Stimulated activated CD8-positive, alpha-beta memory T cell treated with anti-CD3 and anti-CD28 coated beads, Interleukin-12 subunit alpha, Interleukin-12 subunit beta, amount 100 ng/mL, for 4 hours (primary cell): ENCODE results near the gene MED26.

Source experiments
- DNase-seq: peaks from one replicate; pipeline ENCODE4 v3.0.0-alpha.2; 2020; ENCODE audit warnings: low read depth

MED26 gene

DNA sequence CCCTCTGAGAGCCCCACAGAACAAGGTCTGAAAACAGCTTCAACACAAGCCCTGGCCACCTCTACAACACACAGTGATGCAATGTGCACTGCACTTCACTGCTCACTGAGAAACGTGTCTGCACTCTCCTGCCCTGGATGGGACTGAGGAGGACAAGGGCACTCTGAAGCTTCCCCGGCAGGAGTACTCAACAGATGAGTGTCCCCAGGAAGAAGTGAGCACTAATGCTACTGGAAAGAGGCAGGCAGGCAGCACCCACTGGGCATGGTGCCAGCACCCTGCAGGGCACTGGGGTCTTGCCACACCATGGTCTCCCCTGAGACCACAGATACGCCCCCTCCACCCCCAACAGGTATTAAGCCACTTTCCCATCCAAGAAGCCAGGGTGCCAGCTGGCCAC is 38.1 kb downstream of the MED26 start:
- no peak for DNase-seq

DNA sequence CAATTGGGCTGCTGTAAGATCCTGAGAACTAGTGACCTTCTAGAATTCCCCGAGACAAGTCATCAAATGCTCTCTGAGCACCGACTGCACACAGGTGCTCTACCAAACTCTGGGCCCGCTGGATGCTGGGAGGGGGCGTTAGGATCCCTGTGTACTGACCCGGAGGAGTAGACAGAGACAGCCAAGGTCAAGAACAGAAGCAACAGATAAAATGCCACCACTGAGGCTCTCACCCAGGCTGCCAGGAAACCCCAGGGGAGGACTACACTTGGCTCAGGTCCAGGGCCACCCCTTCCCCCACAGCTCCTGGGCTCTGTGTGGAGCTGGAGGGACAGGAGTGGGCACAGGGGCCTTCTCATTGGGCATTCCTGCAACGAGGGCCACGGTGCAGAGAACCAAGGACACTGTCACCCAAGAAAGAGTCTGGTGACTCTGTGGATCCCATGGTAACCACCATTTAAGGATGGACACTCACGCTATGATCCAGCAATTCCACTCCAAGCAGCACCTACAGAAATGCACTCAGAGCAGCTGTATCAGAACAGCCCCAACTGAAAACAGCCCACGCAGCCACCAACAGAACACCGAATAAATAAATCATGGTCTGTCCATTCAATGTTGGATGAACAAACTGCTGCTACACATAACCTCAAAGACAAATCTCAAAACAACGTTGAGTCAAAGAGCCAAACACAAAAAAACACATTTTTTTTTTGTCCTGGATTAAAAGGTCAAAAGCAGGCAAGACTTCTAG is 39.0 kb downstream of the MED26 start:
- DNase-seq = no peak

DNA sequence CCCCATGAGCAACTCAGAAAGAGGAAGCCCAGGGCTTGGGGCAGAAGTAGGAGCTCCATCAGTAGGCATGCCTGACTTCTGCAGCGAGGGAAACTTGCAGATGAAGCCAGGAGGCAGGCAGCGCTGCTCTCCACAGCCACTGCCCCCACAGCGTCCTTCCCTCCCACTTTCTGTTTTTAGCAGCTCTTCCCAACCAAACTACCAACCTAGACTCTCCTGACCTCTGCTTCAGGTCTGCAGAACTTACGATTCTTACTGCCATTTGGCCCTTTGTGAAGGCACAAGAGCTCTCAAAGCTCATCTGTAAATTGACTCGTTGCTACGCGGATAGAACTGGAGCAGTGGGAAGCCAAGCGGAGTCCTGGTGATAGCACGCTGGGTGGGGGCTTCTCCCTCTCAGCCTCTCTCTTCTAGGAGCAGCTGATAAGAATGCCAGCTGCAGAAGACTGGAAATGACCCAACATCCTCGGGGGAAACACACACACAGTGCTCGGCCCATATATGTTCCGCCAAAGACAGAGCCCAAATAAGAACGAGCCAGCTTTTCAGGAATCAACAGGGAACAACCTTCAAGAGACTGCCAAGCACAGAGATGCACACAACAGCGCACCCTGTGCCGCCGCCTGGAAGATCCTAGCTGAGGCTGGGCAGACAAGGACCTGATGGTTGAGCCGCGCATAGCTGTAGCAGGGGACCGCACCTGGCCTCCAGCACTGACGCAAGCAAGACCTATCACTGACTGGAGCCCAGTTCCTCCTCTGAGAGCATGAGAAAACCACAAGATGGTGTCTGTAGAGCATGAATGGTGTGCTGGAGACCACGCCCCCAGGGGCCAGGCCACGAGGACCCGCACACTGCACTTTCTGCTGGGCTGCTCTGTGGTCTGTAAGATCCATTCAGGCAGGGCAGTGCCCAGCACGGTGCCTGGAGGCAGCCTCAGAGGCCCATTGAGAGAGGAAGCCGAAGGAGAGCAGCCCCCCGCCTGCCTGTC is 39.9 kb downstream of the MED26 start:
- no peak for DNase-seq

DNA sequence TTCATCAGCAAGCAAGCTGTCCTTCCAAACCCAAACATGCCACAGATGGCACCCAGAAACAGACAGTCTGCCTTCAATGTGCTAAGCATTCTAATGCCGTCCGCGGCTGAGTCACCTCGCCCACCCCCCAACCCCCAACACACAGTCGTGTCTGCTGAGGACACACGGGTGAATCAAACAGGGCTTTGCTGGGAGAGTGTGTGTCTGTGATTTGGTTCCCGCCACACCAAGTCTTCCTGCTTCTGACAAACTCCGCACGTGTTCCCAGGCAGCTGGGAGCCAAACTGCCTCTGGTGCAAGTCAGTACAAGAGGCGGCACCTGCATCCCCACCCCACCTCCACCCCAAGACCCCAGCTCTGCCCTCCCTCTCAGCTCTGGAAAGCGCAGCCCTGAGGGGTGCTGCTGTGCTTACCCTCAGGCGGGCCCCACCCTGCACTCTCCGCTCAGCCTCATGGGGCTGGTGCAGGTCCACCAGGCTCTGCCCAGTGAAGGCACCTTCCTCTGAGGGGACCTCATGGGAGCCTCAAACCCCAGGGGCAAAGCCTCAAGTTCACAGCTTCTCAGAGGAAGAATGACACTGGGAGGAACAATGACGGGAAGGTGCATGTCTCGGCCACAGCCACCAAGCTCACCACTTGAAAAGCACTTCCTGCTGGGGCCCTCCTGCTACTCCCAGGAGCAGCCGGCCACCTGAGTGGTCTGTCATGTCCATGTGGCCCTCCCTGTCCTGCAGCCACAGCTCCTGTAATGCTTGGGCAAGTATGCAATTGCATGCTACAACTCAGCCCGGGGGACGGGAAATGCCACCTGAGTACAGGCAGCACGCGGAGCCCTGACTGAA is 40.8 kb downstream of the MED26 start:
- DNase-seq = peak; percentile 48

DNA sequence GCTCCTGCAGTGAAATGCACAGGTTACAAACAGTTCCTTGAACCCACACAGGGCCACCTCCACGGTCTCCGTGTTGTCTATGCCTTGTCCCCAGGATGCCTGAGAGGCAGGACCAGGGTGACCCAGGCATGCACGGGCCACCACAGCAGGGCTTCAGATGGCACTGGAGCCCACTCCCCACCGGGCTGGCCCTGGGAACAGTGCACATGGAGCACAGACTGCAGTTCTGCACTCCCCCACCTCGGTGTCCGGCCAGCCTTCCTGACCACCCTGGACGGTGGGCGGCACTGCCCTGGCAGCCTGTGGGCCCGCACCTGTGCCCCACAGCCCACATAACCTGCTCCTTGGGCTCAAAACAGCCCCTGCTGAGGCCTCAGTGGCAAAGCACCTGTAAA is 41.5 kb downstream of the MED26 start:
- DNase-seq = no peak

DNA sequence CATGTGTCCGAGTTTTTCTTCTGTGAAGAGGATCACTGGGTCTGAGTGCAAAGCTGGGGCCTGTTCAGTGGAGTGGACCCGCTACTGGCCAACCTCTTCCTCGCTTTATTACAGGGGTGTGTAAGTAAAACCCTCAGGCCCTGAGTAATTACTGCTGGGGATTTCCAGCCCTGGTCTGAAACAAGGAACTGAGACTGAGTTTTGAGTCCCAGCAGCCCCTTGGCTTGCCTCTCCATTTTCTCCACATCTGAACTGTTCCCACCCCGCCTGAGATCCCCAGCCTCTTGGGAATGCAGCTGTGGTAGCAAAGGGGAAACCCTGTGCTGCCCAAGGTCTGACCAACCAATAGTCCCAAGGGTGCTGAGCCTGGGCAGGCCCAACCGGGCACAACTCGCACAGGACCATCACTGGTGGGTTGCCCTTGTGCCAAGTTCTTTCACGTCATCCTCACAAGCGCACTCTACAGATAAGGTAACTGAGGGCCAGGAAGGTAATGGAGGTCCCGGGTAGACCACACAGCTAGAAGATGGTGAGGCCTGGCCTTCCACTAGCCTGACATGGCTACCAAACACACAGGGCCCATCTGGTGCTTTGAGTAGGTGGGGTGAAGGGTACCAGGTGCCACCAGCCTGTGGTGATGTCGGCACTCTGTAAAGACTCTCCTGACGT is 42.1 kb downstream of the MED26 start:
- DNase-seq = no peak

DNA sequence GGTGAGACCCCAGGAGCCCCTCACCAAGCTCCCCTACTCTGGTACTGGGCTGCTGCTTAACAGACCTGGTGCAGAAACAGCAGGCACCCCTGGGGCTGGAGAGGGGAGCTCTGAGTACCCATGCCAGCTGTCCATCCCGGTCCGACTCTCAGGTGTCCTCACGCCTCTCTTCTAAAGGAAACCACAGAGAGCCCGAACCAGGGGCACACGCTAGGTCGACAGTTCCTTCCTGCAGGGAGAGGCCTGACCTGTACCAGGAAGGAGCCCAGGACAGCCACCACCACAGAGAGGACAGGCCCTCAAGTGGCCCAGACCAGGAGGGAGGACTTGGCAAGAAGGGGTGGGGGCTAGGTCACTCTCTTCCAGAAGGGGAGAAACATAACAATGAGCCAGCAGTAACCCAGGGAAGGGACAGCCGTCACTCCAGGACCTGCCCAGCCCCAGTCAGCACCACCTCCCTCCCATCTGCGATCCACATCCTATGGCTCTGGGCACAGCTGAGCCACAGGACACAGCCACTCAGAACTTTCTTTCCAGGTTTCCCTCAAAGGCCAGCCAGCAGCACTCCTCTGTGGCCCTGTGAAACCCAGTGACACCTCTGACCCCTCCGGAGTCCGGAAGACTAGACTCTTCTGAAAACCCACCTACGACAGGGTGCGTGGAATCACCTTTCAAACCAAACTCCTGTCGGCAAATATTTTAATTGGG is 42.8 kb downstream of the MED26 start:
- DNase-seq = no peak

DNA sequence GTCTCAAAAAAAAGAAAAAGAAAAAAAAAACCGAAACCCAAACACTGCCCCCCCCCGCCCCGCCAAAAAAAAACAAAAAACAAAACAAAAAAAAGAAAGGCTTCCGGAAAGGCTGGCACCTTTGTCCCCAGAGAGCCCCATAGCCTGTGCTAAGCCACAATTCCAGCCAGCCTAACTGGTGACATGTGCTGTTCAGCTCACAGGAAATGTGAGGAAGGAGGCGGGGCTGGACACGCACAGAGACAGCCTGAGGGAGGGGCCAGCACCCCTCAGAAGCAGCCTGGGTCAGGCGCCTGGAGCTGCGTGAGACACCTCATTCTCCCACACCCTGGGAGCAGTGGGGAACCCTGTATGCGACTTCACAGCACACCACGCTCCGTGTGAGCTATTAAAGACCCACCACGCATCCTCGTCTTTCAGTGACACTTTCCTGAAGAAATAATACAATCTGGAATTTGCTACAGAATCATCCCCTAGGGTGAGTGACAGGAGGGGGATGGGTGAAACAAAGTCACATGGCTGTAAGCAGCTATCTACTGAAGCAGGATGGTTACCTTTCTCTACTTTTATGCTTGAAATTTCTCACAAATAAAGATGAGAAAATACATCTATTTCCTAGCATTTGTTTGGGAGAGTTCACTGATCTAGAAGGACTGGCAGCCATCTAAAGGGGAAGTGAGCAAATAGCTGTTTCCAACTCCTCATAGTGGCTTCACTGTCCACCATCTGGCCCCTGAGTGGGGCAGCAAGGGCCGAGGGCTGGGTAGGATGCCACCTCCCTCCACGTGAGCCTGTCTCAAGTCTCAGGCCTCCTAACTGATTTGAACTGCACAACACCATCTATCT is 43.5 kb downstream of the MED26 start:
- DNase-seq = peak; percentile 77

DNA sequence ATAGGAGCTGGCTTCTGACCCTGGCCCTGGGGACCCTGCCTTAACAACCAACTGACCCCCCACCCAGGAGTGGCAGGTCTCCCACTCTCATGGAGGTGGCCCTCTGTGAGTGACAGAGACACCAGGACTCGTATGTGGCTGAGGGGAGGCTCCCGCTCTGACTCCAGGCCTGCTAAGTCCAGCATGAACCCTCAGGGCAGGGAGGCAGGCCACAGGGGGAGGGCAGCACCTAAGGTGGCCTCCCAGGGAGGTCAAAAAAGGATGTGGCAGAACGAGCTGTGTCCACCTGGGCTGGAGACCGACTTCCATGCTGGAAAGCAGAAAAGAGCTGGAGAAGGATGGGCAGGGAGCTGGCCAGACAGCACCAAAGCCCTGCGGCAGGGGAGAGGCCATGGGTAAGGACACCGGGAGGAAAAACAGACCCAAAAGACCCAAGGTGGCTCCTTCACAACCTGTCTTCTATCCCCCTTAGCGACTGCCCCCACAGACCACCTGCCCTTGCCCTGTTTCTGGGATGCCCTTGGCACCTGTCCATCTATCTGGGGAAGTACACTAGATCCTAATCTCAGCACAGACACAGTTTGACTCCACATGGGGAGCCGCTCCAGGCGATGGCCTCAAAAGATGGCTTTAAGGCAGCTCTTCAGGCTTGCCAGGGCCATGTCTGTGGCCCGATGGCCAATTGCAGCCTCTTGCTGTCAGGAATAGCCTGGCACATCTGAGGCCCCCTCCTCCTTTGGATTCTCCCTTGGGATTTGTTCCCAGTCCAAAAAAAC is 45.3 kb downstream of the MED26 start:
- DNase-seq = no peak

DNA sequence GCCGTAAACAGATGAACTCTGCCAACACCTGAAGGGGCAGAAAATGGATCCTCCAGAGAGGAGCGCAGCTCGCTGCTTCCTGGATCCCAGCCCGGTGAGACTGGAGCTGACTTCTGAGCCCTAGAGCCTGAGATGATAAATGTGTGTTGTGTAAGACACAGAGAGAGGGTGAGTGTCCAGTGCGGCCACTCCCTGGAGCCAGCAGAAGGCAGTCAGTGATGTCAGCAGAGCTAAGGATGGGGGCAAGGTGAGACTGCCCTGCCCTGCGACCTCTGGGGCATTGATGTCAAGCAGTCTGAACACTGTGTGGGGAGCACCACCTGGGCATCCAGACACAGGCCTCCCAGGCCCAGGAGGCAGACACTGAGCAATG is 46.0 kb downstream of the MED26 start:
- no peak for DNase-seq

DNA sequence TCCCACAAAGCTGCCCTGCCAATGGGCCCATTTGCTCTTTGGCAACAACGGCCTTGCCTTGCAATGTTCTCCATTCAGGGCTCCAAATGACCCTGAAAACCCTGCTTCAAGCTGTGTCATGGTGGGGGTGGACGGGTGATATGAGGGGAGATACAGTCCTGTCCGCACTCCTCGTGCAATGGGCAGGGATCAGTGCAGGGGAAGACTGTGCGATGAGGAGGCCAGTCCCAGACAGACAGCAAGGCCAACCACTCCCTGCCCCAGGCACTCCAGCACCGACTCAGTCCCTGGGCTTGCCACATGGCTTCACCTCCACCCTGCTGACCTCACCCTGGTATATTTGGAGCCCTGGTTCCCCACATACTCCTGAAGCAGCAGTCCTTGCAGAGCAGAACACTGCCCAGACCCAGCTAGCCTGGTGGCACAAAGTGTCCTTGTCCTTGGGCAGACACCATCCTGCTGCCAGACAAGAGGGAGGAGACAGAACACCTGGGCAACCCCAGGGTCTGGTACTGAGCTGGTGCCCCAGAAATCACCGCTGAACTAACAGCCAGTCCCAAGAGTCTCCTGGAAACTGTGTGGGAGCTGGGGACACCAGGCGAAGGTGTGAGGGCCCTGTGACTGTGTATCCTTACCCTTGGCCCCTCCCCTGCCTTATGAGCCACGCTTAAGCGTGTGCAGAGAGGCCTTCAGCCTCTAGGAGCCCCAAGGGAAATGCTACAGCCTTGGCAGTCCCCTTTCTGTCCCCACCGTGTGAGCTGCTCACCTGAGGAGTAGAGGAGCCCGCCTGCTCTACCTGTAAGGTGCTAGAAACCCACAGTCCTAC is 46.6 kb downstream of the MED26 start:
- no peak for DNase-seq

DNA sequence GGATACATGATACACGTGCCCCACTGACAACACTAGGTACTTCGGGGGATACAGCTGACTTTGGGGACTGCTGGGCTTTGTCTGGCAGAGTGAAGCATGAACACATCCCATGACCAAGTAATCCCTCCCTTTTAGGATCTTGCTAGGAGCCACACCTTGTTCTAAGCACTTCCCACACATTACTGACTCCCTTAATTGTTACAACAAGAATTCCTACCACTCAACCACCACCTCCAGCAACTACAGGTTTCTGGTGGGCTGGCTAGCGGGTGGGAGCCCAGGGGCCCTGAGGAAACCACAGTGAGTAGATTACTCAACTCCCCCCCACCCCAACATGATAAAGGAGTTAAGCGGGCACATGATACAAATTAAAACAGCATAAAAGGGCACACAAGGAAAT is 48.6 kb downstream of the MED26 start:
- DNase-seq = no peak

DNA sequence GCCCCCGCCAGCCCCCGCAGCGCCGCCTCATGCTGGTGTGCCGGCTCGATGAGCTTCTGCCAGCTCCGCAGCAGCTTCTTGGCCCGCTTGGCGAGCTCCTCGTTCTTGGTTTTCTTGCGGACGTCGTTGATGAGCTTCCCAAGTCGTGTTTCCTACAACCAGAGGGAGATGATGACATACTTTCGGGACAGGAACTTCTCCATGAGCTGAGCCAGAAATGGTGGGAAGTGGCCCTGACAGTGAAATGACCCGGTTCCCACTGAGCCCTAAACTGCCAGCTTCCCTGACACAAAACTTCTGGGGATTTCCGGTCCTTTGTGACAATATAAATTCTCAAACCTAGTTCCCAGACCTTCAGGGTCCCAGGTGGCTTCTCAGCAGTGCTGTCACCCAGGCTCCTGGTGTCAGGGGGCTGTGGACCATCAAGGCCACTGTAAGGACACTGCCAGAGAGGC is 50.4 kb downstream of the MED26 start:
- no peak for DNase-seq

DNA sequence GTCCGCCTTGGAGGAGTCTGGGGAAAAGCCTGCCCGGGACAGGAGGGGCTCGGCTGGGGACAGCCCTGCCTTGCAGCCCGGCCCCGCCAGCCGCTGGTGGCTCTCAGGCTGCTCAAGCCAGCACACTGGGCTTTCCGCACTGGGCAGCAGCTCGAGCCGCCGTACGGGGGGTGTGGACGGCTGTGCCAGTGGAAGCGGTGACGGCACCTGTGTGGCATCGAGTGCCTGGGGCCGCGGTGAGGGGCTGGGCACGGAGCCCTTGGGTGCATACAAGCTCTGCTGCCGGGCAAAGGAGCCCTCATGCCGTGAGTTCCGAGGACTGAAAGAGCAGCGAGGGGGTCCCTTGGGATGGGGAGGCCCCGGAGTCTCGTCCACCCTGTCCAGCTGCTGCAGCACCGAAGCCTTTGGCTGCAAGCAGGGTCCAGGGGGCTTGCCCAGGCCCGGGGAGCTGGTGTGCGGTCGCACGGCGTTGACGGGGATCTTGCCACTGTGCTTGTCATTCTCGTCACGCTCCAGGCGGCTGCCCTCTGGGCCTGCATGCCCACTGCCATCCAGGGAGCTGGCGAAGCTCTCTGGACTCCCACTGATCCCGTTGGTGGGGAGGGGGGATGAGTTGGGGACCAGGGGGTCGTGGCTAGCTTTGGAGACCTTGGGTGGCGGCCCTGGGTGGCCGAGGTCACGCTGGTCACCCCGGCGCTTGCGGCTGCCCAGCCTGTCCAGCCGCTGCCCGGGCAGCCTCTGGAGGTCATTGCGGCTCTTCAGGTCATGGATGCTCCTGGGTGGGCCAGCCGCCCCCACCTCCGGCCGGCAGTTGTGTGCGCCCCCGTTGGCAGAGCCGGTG is 51.1 kb downstream of the MED26 start:
- DNase-seq = no peak

DNA sequence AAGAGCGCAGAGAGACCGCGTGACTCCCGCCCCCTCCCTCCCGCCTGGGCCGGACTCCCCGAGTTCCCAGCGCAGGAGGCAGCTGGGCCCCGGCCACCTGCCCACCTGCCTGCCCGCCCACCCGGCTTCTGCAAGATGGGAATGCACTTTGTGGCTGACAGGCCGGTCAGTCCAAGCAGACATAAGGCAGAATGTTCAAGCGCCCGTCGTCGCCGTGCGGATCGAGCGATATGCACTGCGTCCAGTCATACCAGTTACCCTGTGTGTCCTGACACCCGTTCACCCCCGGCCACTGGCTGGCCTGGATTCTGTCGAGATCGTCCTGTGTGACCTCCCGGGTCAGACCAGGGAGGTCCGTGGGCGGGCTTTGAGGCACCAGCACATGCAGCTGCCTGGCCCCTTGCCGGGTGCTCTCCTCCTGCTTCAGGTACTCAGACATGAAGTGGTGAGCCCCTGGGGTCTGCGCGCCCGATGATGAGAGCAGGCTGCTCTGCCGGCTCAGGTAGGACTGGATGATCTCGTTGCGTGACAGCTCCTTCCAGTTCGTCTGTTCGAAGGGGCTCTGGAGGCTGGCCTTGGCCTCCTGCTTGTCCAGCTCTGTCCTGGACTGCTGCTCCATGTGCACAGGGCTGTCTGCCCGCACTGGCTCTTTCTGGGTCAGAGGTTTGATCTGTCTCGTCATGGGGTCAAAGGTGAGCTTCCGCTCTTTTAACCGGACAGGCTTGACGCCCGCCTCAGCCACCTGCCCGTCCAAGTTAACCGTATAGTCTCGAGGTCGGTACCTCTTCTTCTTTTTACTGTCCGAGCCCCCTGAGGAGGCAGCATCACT is 51.9 kb downstream of the MED26 start:
- DNase-seq = no peak

DNA sequence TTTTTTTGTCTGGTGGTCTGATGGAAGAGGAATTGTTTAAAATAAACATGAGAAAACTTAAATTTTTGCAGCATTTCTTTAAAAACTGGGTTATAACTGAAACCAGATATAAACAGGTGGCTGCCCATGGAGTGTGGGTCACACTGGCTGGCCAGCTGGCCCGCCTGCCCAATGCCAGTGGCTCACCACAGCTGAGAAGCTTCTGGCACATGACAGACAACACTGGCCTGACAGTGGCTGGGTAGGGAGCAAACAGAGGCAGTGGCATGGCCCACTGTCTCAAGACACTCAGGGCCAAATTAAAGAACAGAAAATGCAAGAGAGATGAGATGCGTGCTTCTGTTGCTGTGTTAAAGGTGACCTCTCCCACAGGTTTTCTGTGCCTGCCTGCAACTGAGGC is 52.7 kb downstream of the MED26 start:
- DNase-seq = no peak

DNA sequence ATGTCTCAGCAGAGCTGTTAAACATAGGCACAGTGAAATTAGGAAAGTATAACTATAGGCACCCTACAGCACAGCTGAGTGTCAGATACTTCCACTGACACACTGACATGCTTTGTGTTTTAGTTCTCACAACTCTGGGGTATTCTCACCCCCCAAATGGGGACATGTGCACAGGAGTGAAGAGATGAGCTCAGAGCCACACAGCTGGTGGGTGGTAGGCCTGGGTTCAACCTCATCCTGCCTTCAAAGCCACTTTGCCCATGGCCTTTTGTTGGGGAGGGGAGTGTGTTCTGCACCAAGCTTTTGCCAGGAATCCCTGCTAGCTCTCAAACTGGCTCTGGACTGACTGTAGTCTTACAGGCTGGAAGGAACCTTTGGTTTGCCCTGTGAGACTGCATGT is 54.1 kb downstream of the MED26 start:
- no peak for DNase-seq
